ENCODE measurements around the gene CARS2.
"Not testable (repeated sequence)": the region's sequence is repeated elsewhere in the genome, so short reads cannot be mapped to it uniquely, and the experiment has no call there.

The CARS2 gene

GRCh38 chr13:110636053-110636475, 69.9 kb downstream of the CARS2 start:
- DNase-seq: no peak

- no peak for DNase-seq
These were observed 70.4 kb downstream of the CARS2 start for GRCh38 chr13:110635405-110636002.

GRCh38 chr13:110634558-110634957, 71.4 kb downstream of the CARS2 start:
- no peak for DNase-seq

GRCh38 chr13:110633776-110634175, 72.1 kb downstream of the CARS2 start:
- DNase-seq: no peak

GRCh38 chr13:110632255-110632654, 73.7 kb downstream of the CARS2 start:
- not testable (repeated sequence) for DNase-seq

- DNase-seq: no peak
These were observed 75.3 kb downstream of the CARS2 start for GRCh38 chr13:110630566-110631119.

GRCh38 chr13:110629735-110630134, 76.2 kb downstream of the CARS2 start:
- DNase-seq: no peak

GRCh38 chr13:110628952-110629701, 76.8 kb downstream of the CARS2 start:
- DNase-seq: no peak

- DNase-seq: no peak
These were observed 77.5 kb downstream of the CARS2 start for GRCh38 chr13:110628477-110628793.

- DNase-seq: no peak
These were observed 78.0 kb downstream of the CARS2 start for GRCh38 chr13:110627761-110628476.

- no peak for DNase-seq
These were observed 78.6 kb downstream of the CARS2 start for GRCh38 chr13:110627351-110627750.

GRCh38 chr13:110626521-110626920, 79.4 kb downstream of the CARS2 start:
- DNase-seq: no peak

GRCh38 chr13:110625771-110626321, 80.1 kb downstream of the CARS2 start:
- no peak for DNase-seq

GRCh38 chr13:110624766-110625756, 80.9 kb downstream of the CARS2 start:
- no peak for DNase-seq

- no peak for DNase-seq
These were observed 85.3 kb downstream of the CARS2 start for GRCh38 chr13:110620596-110620995.

GRCh38 chr13:110618780-110619179, 87.1 kb downstream of the CARS2 start:
- no peak for DNase-seq

- DNase-seq: no peak
These were observed 87.7 kb downstream of the CARS2 start for GRCh38 chr13:110618167-110618566.

- DNase-seq: no peak
These were observed 88.4 kb downstream of the CARS2 start for GRCh38 chr13:110617321-110618072.

- no peak for DNase-seq
These were observed 89.5 kb downstream of the CARS2 start for GRCh38 chr13:110616103-110617101.

Data from NCI-H1694 treated with DMSO at 0.1 percent for 48 hours (cell line).